GM12874 (cell line): Measurements from ENCODE around the gene SPSB1.

Experiments
- TF ChIP-seq, protein P1 (sequence below): IDR thresholded peaks from 2 replicates; pipeline ENCODE4 v1.5.1; 2011; ENCODE audit warnings: low read depth, mild to moderate bottlenecking, control low read depth, low read length, moderate library complexity; ENCODE audit not compliant: insufficient read depth

SPSB1 gene

DNA sequence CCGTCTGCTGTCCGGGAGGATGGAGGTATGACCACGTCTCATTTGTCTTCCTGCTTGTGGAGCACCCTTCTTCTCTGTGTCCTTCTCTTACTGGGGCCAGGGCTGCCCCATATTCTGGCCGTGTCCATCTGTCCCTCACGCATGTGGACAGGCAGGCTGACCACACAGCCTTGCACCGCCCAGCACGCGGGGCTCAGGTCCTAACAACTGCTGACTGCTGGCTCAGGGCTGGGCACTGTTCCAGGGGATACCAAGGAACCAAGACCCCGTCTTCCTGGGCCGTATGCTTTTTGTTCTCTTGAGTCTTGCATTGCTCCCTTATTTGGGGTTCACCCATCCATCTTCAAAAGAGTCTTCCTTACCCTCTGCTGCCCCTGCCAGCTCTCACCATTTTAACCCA lies 17.5 kb upstream of the SPSB1 start:
- TF ChIP-seq, protein P1, sequence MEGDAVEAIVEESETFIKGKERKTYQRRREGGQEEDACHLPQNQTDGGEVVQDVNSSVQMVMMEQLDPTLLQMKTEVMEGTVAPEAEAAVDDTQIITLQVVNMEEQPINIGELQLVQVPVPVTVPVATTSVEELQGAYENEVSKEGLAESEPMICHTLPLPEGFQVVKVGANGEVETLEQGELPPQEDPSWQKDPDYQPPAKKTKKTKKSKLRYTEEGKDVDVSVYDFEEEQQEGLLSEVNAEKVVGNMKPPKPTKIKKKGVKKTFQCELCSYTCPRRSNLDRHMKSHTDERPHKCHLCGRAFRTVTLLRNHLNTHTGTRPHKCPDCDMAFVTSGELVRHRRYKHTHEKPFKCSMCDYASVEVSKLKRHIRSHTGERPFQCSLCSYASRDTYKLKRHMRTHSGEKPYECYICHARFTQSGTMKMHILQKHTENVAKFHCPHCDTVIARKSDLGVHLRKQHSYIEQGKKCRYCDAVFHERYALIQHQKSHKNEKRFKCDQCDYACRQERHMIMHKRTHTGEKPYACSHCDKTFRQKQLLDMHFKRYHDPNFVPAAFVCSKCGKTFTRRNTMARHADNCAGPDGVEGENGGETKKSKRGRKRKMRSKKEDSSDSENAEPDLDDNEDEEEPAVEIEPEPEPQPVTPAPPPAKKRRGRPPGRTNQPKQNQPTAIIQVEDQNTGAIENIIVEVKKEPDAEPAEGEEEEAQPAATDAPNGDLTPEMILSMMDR, result no peak

DNA sequence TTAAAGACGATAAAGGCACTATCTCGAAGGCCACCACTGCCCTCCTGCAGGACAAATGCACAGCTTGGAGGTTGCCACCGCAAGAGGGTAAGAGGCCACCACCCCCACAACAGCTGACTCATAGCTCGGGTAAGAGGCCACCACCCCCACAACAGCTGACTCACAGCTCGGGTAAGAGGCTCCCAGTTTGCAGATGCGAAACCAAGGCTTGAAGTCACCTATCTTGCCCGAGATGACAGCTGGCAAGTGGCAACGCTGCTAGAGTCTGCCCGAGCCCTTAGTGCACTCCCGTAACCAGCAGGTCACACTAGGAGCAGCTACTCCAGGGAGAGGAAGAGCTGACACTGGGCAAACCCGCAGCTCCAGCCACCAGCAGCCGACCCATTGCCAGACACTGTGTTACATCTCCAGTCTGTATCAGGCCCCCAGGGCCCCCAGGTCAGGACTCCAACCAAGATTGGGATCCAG lies 17.1 kb upstream of the SPSB1 start:
- TF ChIP-seq, protein P1, result no peak

DNA sequence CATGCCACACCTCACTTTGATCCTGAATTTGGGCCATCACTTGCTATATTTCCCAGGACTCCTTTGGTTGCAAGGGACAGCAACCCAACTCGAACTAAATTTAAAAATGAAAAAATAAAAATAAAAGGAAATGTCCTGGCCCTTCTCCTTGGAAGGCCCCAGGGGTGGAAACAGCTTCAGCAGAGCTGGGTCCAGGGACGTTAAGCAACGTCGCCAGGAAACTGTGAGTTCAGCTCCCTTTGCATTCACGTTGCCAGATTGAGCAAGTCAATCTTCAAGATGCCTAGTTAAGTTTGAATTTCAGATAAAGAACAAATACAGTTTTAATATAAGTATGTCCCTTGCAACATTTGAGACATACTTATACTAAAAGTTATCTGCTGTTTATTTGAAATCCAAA lies 14.6 kb upstream of the SPSB1 start:
- TF ChIP-seq, protein P1, result no peak

DNA sequence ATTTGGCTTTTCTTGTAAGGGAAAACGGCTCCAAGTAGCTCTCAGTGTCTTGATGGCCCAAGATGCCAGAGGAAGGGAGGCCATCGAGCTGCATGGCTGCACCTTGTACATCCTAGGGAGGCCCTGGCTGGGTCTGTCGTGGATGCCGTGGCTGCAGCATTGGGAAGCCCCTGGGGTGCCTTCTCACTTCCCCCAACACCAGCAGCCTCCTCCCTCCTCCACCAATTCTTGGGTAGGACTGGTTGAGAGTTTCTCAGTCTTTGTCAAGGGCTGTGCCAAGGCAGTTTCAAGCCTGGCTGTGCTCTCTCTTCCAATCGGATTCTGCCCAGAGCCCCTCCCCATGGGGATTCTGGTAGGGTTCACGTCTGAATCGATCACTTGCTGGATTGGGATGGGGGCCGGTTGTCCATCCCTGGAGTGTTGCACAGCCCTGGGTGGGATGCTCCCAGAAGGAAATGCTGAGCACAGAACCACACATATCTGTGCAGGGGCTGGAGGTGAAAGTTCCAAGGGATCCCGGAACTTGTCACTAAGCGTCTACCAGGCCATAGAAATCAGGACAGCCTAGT lies 14.0 kb upstream of the SPSB1 start:
- TF ChIP-seq, protein P1, result no peak

DNA sequence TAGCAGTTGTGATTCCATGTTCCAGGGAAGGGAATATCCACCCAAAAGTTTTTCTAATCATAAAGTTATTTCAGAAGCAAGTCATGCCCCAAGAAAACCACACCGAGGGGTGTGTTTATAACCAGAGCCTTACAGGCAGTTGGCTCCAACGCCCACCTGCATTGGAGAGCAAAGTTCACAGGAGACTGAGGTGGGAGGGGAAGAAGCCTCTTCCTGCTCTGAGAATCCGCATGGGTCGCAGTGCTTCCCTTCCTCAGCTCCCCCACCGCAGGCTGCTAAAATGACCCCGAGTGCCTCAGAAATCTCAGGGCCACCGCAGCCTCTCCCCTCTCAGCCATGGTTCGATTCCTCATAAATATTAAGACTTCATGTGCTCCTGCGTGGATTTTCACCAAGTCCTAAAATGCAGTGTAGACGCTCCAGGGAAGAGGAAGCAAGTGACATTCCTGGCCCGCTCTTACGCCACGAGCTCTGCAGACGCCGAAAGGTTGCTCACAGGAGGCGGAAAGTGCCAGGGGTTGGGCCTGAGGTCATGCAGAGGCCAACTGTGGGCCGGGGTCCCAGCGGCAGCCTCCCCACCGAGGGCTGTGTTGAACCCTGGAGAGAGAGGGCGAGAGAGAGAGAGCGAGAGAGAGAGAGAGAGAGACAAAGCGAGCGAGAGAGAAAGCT lies 13.4 kb upstream of the SPSB1 start:
- TF ChIP-seq, protein P1, result no peak

DNA sequence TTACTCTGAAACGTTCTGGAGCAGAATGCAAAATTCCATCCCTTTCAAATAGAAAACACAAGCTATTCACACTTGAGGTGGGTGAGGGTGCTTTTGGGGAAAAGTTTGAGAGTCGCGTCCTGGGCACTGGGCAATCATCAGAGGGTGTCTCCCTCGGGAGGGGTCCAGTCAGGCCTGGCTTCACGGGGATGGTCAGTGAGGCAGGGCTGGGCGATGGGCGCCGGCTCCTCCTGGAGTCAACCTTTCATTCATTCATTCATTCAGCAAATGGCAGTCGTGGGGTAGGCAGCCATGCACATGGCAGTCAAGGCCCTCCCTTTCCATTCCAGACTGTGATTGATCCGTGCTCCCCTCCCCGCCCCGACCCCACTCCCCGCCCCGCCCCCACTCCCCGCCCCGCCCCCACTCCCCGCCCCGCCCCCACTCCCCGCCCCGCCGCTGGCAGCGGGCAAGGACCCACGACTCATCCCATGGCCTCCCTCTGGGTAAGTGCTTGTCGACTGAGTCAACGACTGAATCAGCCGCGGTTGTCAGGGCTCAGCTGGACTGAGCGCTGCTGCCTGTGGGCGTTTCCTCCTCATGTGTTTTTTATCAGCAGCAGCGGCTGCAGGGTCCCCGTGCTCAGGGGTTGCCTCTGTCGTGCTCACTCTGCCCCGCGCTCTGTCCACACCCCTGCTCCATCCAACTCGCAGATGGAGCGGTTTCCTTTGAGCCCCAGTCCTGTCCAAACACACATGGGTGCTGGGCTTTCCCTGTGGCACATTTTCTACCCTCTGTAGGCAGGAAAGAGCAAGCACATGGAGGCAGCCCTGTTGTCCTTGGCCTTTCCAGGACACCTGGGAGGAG lies 12.5 kb upstream of the SPSB1 start:
- TF ChIP-seq, protein P1, result no peak

DNA sequence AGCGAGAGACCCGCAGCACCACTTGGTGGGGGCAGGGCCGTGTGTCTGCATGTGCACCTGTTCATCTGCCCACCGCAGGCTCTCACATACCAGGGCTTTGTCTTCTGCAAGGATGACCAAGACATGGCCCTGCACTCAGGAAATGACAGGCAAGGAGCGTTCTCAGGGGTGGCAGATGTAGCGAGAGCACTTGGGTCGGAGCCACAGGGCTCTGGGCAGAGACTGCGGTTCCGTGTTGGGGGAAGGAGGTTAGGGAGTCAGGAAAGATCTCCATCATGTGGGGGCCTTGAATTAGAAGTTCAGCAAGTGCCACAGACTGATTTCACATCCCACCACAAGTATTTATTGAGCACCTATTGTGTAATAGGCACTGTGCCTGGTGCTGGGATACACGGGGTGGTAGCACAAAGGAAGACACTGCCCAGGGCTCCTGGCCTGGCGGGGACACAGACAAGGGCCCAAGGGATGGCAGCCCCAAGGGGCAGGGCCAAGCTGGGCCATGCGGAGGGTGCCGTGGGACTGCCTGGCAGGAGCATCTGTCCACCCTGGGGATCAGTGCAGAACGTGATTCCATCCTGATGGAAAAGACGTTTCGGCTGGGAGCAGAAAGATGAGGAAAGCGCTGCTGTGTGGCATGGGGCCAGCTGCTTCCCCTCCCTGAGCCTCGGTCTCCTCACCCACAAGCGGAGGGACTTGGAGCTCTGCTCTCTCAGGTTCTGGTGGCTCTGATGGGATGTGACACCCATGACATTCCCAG lies 11.4 kb upstream of the SPSB1 start:
- TF ChIP-seq, protein P1, result no peak
